Keratinocyte (primary cell): Measurements from ENCODE around the gene EMP2. TPM values are rescaled to one million over a fixed set of nuclear protein-coding genes. Genes with fewer than 3 reads are reported as not detected.

Experiments
- DNase-seq: peaks from one replicate; pipeline ENCODE4 v3.0.0-alpha.2; 2011; ENCODE audit warnings: low read depth, missing footprints, low spot score
- FAIRE-seq: peaks from 2 replicates; lab custom pipeline; 2011; peaks lifted over from hg19 to GRCh38; lab: Jason Lieb, UNC
- H2AFZ ChIP-seq: 2 replicates; pipeline ENCODE4 v1.6.0; 2012; ENCODE audit warnings: low read length, control low read depth, inconsistent platforms; ENCODE audit not compliant: control insufficient read depth
- H3K27ac ChIP-seq: 2 replicates; pipeline ENCODE4 v1.5.1; 2011; ENCODE audit warnings: low read length; ENCODE audit not compliant: control insufficient read depth, insufficient read depth
- H3K27me3 ChIP-seq: 3 replicates; pipeline ENCODE4 v1.6.0; 2011; ENCODE audit warnings: low read length; ENCODE audit not compliant: control insufficient read depth, insufficient read depth; ENCODE audit errors: extremely low read depth
- H3K36me3 ChIP-seq, 2 experiments: 2 replicates in 1 of 2; 3 replicates in 1 of 2; pipeline ENCODE4 v1.5.1; 2011; ENCODE audit warnings: low read length in 2 of 2, mild to moderate bottlenecking in 1 of 2; ENCODE audit not compliant: control insufficient read depth in 2 of 2, insufficient read depth in 2 of 2; ENCODE audit errors: extremely low read depth in 1 of 2
- H3K4me1 ChIP-seq: 3 replicates; pipeline ENCODE4 v1.5.1; 2011; ENCODE audit warnings: low read length; ENCODE audit not compliant: control insufficient read depth, insufficient read depth; ENCODE audit errors: extremely low read depth
- H3K4me2 ChIP-seq: 3 replicates; pipeline ENCODE4 v1.6.0; 2011; ENCODE audit warnings: low read depth, low read length; ENCODE audit not compliant: control insufficient read depth, insufficient read depth; ENCODE audit errors: extremely low read depth
- H3K4me3 ChIP-seq, 3 experiments: fragments of 200-600 bp in 1 of 3; sonication (generic) in 1 of 3; 2 replicates in 2 of 3; 3 replicates in 1 of 3; pipeline ENCODE4 v1.5.1; 2011 to 2016; ENCODE audit warnings: low read length in 3 of 3, mild to moderate bottlenecking in 3 of 3, control low read depth in 2 of 3, inconsistent platforms in 1 of 3, low read depth in 1 of 3, mixed read lengths in 1 of 3, mixed run types in 1 of 3, moderate library complexity in 1 of 3; ENCODE audit not compliant: control insufficient read depth in 2 of 3, insufficient read depth in 2 of 3; ENCODE audit errors: extremely low read depth in 1 of 3
- H3K79me2 ChIP-seq: 2 replicates; pipeline ENCODE4 v1.6.0; 2012; ENCODE audit warnings: low read length; ENCODE audit not compliant: control insufficient read depth, insufficient read depth
- H3K9ac ChIP-seq: 3 replicates; pipeline ENCODE4 v1.6.0; 2011; ENCODE audit warnings: low read length; ENCODE audit not compliant: control insufficient read depth, insufficient read depth; ENCODE audit errors: extremely low read depth
- H3K9me1 ChIP-seq: 3 replicates; pipeline ENCODE4 v1.6.0; 2011; ENCODE audit warnings: low read length; ENCODE audit not compliant: control insufficient read depth, insufficient read depth; ENCODE audit errors: extremely low read depth
- H3K9me3 ChIP-seq: 2 replicates; pipeline ENCODE4 v1.5.1; 2012; ENCODE audit warnings: low read depth, low read length; ENCODE audit not compliant: control insufficient read depth
- H4K20me1 ChIP-seq: 3 replicates; pipeline ENCODE4 v1.6.0; 2011; ENCODE audit warnings: low read length; ENCODE audit not compliant: control insufficient read depth, insufficient read depth; ENCODE audit errors: extremely low read depth
- EZH2 ChIP-seq: IDR thresholded peaks from one replicate; pipeline ENCODE4 v1.6.1; 2012; ENCODE audit warnings: inconsistent platforms, mild to moderate bottlenecking, low read length, moderate library complexity
- dilution Hi-C: fragments of 300-500 bp; cut with MboI; formaldehyde crosslinking; loops from one replicate; pipeline ENCODE4 v1.7.0; 2020; ENCODE audit warnings: low sequenced_read_pairs; ENCODE audit not compliant: extremely low pct_ligation_motif_present
- polyA plus RNA-seq, 5 experiments: library from polyadenylated mRNA; depleted of rRNA in 3 of 5; stranded (reverse) in 3 of 5; stranded (forward) in 1 of 5; unstranded in 1 of 5; fragments of >200 nt; gene quantifications; 1 replicate in 1 of 5; 2 replicates in 3 of 5; 3 replicates in 1 of 5; pipeline versions ENCODE4 v1.2.1 to v1.2.3, GENCODE V29; 2011 to 2012; ENCODE audit warnings: missing spikeins in 2 of 5, low read depth in 1 of 5, low replicate concordance in 1 of 5
- TF ChIP-seq, protein P1 (sequence below), 3 experiments: IDR thresholded peaks in 1 of 3; conservative IDR thresholded peaks in 1 of 3; optimal IDR thresholded peaks in 1 of 3; 2 replicates in 2 of 3; 3 replicates in 1 of 3; pipeline versions ENCODE3 to v1.5.1; 2011; ENCODE audit warnings: low read length in 3 of 3, mild to moderate bottlenecking in 3 of 3, moderate library complexity in 2 of 3, control low read depth in 1 of 3, inconsistent platforms in 1 of 3; ENCODE audit not compliant: insufficient read depth in 2 of 3; ENCODE audit errors: extremely low read depth in 1 of 3

The EMP2 gene
- polyA plus RNA-seq, 1 donor (not counting 4 experiments of a cell fraction or from before 2014, with no cell fraction given) = 19.1 TPM

DNA sequence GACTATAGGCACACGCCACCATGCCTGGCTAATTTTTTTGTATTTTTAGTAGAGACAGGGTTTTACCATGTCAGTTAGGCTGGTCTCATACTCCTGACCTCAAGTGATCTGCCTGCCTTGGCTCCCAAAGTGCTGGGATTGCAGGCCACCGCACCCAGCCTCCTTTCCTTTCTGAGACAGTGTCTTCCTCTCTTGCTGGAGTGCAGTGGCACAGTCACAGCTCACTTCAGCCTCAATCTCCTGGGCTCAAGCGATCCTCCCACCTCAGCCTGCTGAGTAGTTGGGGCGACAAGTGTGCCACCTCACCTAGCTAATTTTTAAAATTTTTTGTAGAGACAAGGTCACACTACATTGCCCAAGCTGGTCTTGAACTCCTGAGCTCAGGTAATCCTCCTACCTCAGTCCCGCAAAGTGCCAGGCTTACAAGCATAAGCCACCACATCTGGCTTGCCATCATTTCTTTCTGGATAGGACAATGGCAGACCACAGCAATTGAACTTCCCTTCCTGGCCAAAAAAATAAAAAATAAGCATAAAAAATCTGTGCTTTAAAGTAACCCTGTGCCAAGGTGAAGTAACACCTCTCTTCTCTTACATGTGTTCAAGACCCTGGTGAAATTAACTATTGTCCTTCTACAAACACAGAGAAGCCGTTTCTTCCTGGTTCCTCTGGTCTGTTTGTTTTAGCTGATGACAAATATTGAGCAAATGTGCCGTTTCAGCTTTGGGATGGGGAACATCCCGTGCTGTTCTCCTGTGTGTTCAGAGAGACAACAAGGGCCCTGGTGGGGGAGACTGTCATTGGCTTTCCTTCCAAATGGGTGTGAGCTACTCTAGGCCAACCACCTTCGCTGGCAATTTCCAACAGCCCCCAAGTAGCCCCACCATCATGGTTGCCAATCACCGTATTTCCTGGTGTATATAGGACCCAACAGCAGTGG lies 60.2 kb downstream of the EMP2 start:
- dilution Hi-C loops = no loop called here
- Histone ChIP-seq H3K4me2 (no peak overlapping the region), H3K79me2 (no peaks in the 10 kb centered on the region), H3K27ac (no peak overlapping the region), H2AFZ (no peak overlapping the region), H3K27me3 (no peaks in the 10 kb centered on the region), H3K9ac (no peak overlapping the region), H3K9me1 (no peaks in the 10 kb centered on the region), H3K9me3 (no peaks in the 10 kb centered on the region), H3K4me3 (no peak overlapping the region), H3K4me1 (no peaks in the 10 kb centered on the region), H4K20me1 (no peaks in the 10 kb centered on the region), H3K36me3 (no peaks in the 10 kb centered on the region)
- FAIRE-seq = no peak
- no peak for TF ChIP-seq EZH2
- TF ChIP-seq, protein P1, sequence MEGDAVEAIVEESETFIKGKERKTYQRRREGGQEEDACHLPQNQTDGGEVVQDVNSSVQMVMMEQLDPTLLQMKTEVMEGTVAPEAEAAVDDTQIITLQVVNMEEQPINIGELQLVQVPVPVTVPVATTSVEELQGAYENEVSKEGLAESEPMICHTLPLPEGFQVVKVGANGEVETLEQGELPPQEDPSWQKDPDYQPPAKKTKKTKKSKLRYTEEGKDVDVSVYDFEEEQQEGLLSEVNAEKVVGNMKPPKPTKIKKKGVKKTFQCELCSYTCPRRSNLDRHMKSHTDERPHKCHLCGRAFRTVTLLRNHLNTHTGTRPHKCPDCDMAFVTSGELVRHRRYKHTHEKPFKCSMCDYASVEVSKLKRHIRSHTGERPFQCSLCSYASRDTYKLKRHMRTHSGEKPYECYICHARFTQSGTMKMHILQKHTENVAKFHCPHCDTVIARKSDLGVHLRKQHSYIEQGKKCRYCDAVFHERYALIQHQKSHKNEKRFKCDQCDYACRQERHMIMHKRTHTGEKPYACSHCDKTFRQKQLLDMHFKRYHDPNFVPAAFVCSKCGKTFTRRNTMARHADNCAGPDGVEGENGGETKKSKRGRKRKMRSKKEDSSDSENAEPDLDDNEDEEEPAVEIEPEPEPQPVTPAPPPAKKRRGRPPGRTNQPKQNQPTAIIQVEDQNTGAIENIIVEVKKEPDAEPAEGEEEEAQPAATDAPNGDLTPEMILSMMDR (optimal IDR thresholded peaks at IDR 0.05 in 1 of 3, IDR thresholded peaks at IDR 0.05 in 1 of 3, conservative IDR thresholded peaks at IDR 0.05 in 1 of 3; ENCODE audit: extremely low read depth in 1 of 3, insufficient read depth in 2 of 3, low read length in 3 of 3) = no peak
- no peak for DNase-seq

DNA sequence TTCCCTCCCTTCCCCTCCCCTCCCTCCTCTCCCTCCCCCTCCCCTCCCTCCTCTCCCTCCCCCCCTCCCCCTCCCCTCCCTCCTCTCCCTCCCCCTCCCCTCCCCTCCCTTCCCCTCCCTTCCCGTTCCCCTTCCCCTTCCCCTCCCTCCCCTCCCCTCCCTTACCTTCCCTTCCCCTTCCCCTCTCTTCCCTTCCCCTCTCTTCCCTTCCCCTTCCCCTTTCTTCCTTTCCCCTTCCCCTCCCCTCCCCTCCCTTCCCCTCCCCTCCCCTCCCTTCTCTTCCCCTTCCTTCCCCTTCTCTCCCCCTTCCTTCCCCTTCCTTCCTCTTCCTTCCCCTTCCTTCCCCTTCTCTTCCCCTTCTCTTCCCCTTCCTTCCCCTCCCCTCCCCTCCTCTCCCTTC lies 61.1 kb downstream of the EMP2 start:
- TF ChIP-seq, protein P1 (optimal IDR thresholded peaks at IDR 0.05 in 1 of 3, IDR thresholded peaks at IDR 0.05 in 1 of 3, conservative IDR thresholded peaks at IDR 0.05 in 1 of 3; ENCODE audit: extremely low read depth in 1 of 3, insufficient read depth in 2 of 3, low read length in 3 of 3) = no peak
- TF ChIP-seq EZH2 = no peak
- dilution Hi-C loops = no loop called here
- H3K9me1 ChIP-seq = no peaks in the 10 kb centered on the region

More for the DNA sequence above, 61.1 kb downstream of the EMP2 start:
- FAIRE-seq = no peak
- no peak overlapping the region for H2AFZ ChIP-seq
- H3K9ac ChIP-seq = no peak overlapping the region
- H3K27ac ChIP-seq = no peak overlapping the region
- H3K4me3 ChIP-seq = no peak overlapping the region
- H3K36me3 ChIP-seq = no peaks in the 10 kb centered on the region
- H4K20me1 ChIP-seq = no peaks in the 10 kb centered on the region
- no peak overlapping the region for H3K4me2 ChIP-seq
- H3K4me1 ChIP-seq = no peaks in the 10 kb centered on the region
- no peak for DNase-seq
- no peaks in the 10 kb centered on the region for H3K27me3 ChIP-seq
- no peaks in the 10 kb centered on the region for H3K9me3 ChIP-seq
- H3K79me2 ChIP-seq = no peaks in the 10 kb centered on the region
